Stimulated activated CD8-positive, alpha-beta memory T cell treated with anti-CD3 and anti-CD28 coated beads, Interleukin-4, amount 100 ng/mL, for 1 hour (primary cell): ENCODE measurements around the gene F2.
"Not testable (repeated sequence)": the region's sequence is repeated elsewhere in the genome, so short reads cannot be mapped to it uniquely, and the experiment has no call there.

Experiments
- DNase-seq, 2 donors: peaks; one replicate each; pipeline ENCODE4 v3.0.0-alpha.2; 2020; ENCODE audit warnings: low read depth in 2 of 2, low spot score in 1 of 2

F2 gene

DNA sequence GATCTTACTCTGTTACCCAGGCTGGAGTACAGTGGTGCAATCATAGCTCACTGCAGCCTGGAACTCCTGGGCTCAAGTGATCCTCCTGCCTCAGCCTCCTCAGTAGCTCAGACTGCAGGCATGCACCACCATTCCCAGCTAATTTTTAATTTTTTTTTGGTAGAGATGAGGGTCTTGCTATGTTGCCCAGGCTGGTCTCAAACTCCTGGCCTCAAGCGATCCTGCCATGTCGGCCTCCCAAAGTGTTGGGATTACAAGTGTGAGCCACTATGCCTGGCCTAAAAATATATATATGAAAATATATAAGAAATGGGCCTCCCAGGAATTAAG lies 1.2 kb upstream of the F2 start:
- not testable (repeated sequence) for DNase-seq

DNA sequence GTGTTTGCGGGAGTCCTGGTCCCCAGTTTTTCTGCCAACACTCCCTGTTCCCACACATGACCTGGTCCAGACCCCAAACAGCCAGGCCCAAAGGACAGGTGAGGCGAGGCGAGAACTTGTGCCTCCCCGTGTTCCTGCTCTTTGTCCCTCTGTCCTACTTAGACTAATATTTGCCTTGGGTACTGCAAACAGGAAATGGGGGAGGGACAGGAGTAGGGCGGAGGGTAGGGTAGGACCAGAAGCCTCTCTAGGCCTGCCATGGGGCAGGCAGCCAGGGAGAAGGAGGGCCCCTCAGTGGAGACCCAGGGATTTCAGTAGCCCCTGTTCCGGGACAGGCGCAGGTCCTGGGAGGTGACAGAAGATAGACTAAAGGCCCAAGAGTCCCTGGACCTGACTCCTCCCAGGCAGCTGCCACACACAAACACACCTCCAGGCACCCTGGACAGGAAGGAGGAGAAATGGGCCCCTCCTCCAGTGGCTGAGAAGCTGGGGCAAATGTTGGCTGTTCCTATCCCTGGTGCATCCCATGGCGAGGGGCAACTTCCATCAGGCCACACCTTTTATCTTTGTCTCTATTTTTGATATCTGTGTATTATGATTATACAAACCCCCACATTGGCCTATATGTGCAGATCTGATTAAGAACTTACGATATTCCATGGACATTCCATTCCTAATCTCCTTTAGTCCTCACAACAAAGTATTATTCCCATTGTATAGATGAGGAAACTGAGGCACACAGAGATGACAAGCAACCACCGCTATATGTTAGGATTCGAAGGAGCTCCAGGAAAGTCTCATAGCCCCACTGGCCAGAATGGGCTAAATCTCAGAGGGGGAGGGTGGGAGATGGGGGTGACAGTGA lies 626 bp upstream of the F2 start:
- DNase-seq = no peak

DNA sequence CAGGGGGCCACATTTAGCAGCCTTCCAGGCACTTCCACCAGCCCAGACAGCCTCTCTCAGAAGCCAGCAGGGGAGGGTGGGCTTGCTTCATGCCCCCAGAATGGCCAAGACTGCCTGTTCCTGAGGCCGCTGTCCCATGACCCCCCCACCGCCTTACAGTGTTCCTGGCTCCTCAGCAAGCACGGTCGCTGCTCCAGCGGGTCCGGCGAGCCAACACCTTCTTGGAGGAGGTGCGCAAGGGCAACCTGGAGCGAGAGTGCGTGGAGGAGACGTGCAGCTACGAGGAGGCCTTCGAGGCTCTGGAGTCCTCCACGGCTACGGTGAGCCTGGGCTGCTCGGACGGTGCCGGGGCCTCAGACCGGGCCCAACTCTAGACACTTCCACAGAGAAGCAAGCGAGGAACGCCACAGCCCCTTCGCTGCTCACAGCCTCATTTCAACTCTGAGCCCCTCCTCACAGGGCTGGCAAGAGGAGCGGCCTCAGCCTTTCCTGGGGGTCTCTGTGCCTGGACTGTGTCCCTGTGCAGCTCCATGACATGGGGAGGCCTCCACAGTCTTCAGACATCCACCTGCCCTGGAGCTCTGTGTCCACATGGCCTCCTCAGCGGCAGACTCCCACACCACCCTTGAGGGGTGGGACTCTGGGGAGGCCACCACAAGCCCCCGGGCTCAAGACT lies 668 bp downstream of the F2 start:
- no peak for DNase-seq

DNA sequence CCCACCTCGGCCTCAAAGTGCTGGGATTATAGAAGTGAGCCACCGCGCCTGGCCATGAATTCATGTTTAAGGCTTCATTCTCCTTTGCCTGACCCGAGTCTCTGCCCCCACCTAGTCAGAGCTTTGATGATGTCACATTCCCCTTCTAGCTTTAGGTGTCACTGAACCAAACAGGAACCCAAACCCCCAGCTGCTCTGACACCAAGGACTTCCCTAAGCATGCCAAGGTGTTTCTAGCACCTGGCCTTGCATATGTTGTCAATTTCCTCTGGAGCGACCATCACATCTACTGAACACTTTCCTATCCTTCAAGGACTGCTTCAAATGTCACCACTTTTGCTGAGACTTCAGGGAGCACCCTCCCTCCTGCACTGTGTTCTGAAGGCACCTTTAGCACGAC lies 2.3 kb downstream of the F2 start:
- DNase-seq = no peak

DNA sequence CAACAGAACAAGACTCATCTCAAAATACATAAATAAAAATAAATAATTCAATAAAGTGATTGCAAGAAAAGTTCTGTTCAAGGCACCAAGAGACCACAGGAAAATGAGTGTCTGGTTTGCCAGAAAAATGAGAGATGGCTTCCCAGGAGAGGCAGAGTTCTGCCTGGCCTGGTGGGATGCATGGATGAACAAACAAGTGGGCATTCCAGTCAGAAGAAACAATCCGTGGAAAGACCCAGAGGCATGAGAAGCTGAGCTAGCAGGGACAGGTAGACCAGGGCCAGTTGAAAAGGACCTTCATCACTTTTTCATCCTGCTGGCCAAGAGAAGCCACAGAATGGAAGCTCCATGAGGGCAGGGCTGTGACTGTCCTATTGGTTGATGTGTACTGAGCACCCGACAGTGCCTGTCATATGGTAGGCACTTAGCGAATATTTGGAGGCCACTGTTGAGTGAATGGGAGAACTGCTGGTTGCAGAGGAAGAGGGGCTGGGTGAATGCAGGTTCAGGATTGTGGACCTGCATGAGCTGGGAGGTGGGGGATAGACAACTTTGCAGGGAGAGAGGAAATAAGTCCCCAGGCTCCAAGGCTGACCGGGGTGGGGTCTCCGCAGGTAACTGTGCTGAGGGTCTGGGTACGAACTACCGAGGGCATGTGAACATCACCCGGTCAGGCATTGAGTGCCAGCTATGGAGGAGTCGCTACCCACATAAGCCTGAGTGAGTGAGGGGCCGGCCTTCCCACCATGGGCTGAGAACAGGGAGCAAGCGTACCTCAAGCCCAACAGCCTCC lies 3.7 kb downstream of the F2 start:
- no peak for DNase-seq

DNA sequence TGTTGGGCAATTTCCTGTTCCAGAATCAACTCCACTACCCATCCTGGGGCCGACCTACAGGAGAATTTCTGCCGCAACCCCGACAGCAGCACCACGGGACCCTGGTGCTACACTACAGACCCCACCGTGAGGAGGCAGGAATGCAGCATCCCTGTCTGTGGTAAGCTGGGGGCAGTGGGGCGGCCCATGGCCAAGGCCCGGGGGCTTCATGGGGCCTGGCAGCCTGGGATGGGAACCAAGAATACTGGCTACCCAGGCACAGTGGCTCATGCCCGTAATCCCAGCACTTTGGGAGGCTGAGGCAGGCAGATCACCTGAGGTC lies 4.3 kb downstream of the F2 start:
- DNase-seq = no peak

DNA sequence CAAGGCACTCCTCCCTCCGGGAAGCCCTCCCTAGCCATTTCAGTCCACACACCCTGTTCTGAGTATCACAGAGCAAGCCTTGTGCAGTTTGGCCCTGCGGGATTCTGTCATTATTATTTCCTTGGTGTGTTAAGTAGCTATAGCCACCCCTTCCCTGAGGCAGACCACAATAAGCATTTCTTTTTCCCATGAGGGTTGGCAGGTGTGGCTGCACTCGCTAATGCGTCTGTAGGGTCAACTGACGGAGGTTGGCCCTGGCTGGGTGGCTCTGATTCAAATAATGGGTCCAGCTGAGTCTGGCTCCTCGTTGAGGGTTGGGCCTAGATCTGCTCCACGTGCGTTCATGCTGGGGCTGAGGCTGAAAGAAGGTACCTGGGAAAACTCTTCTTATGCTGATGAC lies 5.1 kb downstream of the F2 start:
- DNase-seq = no peak

DNA sequence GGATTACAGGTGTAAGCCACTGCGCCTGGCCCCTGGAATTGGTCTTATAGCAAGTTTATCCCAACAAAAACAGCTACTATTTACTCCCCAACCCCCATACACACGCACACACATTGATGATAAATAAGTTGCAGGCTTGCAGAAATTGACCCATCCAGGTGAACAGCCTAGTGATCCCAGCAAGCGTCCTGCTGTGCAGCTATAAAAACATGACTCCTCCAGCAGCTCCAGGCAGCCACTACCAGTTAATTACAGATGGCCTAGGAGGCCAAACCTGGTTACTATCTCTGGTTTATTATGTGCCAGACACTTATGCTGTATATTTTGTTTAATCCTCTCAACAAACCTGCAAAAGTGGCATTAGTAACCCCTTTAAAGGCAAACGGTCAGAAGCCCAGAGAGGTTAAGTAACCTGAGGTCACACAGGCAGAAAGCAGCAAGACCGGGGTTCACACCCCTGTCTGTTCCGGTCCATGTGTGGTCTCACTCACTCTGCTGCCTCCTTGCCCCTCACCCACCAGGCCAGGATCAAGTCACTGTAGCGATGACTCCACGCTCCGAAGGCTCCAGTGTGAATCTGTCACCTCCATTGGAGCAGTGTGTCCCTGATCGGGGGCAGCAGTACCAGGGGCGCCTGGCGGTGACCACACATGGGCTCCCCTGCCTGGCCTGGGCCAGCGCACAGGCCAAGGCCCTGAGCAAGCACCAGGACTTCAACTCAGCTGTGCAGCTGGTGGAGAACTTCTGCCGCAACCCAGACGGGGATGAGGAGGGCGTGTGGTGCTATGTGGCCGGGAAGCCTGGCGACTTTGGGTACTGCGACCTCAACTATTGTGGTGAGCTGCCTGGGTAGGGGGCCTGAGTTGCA lies 6.6 kb downstream of the F2 start:
- no peak for DNase-seq

DNA sequence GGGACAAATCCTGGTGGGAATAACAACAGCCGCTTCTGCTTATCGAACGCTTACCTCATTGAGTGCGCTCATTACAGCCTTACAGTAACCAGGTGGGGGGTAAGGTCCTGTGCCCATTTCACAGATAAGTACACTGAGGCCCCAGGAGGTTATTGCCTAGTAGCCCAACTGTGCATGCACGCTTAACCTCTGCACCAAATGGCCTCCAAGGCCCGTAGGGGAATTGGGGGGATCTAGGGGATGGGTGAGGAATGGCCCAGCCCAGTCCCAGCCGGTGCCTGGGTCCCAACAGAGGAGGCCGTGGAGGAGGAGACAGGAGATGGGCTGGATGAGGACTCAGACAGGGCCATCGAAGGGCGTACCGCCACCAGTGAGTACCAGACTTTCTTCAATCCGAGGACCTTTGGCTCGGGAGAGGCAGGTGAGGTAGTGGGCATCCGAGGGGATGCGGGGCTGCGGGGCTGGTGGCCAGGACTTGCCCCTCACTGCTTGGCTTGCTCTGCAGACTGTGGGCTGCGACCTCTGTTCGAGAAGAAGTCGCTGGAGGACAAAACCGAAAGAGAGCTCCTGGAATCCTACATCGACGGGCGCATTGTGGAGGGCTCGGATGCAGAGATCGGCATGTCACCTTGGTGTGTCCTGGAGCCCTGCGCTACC lies 7.3 kb downstream of the F2 start:
- DNase-seq = no peak

DNA sequence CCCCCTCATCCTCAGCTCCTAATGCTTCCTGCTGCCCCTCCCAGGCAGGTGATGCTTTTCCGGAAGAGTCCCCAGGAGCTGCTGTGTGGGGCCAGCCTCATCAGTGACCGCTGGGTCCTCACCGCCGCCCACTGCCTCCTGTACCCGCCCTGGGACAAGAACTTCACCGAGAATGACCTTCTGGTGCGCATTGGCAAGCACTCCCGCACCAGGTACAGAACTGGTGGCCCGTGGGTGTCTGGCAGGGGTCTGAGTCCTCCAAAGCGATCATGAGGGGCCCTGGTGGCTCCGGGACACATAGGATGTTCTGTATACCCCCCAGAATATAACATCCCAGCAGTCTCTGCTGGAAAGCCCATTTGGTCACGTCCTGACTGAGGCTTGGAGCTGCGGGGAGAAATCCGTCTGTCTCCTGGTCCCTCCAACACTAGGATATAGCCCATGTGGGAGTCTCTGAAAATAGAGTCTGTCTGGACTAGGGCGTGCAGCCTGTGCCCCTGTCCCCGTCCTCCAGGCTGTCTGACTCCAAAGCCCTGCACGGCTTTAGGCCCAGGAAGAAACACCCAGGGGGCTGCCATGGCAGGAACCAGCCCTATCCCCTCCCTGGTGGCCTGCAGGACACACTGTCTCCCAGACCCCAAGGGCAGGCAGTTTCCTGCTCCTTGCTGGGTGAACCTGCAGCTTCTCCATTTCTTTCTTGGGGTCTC lies 9.1 kb downstream of the F2 start:
- no peak for DNase-seq

DNA sequence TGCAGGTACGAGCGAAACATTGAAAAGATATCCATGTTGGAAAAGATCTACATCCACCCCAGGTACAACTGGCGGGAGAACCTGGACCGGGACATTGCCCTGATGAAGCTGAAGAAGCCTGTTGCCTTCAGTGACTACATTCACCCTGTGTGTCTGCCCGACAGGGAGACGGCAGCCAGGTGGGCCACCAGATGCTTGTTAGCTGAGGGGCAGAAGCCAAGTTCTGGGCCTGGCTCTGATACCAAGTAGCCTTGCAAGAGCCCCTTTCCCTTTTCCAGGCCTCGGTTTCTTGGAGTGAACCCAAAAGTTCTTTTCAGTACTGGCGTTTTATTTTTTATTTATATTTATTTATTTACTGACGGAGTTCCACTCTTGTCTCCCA lies 9.6 kb downstream of the F2 start:
- no peak for DNase-seq

DNA sequence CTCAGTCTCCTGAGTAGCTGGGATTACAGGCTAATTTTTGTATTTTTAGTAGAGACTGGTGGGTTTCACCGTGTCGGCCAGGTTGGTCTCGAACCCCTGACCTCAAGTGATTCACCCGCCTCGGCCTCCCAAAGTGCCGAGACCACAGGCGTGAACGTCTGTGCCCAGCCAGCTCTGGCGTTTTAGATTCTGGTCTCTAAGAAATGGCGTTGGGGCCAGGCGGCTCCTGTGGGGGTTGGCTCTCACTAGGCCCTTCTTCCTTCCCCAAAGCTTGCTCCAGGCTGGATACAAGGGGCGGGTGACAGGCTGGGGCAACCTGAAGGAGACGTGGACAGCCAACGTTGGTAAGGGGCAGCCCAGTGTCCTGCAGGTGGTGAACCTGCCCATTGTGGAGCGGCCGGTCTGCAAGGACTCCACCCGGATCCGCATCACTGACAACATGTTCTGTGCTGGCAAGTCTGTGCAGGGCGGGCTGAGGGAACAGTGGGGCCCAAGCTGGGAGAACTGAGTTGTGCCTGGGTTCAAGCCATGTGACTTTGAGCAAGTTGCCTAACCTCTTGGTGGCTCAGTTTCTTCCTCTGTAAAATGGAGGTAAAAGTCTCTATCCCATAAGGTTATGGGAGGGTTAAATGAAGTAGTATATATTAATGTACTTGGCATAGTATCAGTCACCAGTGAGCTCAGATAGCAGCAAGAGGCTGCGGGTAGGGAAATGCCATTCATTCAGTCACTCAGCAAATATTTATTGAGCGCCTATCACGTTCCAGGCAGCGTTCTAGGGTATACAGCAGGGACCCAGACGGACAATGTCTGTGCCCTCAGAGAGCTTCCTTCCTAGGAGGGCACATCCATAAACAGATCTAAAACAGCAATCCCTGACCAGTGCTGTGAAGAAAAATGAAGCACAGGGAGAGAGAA lies 10.4 kb downstream of the F2 start:
- no peak for DNase-seq

DNA sequence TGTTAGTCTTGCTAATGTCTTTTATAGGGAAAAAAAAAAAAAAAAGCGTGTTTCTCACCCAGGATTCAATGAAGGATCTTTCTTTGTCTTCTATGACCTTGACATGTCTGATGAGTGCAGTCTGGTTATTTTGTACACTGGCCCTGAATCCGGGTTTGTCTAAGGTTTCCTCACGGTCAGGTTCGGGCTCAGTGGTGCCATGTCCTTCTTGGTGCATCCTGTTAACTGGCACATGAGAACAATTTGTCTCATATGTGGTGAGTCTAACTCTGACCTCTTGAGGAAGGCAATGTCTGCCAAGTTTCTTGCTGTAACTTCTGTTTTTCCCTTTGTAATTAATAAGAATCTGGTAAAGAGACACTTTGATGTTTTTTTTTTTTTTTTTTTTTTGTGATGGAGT lies 12.5 kb downstream of the F2 start:
- DNase-seq = no peak

DNA sequence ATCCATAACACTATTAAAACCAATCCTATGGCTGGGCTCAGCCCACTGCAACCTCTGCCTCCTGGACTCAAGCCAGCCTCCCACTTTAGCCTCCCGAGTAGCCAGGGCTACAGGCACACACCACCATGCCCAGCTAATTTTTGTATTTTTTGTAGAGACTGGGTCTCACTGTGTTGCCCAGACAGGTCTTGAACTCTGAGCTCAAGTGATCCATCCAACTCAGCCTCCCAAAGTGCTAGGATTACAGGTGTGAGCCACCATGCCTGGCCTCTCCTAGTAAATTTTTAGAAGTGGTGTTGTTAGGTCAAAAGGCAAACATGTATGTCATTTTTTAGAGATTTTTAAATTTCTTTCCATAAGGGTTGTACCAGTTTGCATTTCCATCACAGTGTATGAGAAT lies 14.2 kb downstream of the F2 start:
- no peak for DNase-seq

DNA sequence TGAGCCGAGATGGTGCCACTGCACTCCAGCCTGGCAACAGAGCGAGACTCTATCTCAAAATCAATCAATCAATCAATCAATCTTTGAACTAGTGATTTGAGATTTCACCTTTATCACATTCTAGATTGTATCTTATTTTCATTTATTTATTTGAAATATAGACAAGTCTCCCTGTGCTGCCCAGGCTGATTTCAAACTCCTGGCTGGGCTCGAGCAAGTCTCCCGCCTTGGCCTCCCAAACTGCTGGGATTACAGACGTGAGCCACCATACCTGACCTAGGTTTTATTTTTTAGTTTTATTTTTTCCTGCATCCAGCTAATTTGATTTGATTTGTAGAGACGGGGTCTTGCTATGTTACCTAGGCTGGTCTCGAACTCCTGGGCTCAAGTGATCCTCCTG lies 17.1 kb downstream of the F2 start:
- no peak for DNase-seq

DNA sequence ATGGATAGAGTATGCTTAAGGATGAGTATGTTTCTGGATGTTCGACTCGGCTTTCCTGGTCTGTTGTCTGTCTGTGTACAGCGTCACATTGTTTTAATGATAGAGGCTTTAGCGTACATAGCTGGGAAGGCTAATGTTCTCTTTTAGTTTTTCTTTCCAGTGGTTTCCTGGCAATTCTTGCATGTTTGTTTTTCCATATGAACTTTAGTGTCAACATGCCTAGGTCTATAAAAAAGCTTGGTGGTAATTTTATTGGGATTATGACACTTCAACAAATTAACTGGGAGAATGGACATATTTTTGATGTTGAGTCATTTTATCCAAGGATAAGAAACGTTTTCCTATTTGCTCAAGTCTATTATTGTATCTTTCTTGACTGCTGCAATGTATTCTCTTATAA lies 17.6 kb downstream of the F2 start:
- no peak for DNase-seq

DNA sequence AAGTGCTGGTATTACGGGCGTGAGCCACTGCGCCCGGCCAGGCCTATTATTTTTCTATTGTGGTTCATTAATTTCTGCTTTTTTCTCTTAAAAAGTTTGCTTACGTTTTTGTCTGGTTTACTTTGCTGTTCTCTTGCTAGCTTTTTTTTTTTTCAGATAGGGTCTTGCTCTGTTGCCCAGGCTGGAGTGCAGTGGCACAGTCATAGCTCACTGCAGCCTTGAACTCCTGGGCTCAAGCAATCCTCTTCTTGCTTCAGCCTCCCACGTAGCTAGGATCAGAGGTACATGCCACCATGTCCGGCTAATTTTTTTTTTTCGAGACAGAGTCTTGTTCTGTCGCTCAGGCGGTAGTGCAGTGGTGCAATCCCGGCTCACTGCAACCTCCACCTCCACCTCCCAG lies 18.7 kb downstream of the F2 start:
- DNase-seq = no peak

DNA sequence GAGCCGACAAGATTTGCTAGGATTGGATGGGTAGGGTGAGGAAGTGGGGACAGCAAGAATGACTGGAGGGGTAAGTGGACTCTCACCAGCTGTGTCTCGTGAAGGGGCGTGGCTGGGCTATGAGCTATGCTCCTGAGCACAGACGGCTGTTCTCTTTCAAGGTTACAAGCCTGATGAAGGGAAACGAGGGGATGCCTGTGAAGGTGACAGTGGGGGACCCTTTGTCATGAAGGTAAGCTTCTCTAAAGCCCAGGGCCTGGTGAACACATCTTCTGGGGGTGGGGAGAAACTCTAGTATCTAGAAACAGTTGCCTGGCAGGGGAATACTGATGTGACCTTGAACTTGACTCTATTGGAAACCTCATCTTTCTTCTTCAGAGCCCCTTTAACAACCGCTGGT lies 19.9 kb downstream of the F2 start:
- no peak for DNase-seq
